Measurements from ENCODE around the gene MNAT1.
"Not testable (repeated sequence)": the region's sequence is repeated elsewhere in the genome, so short reads cannot be mapped to it uniquely, and the experiment has no call there.

MNAT1 gene

DNA sequence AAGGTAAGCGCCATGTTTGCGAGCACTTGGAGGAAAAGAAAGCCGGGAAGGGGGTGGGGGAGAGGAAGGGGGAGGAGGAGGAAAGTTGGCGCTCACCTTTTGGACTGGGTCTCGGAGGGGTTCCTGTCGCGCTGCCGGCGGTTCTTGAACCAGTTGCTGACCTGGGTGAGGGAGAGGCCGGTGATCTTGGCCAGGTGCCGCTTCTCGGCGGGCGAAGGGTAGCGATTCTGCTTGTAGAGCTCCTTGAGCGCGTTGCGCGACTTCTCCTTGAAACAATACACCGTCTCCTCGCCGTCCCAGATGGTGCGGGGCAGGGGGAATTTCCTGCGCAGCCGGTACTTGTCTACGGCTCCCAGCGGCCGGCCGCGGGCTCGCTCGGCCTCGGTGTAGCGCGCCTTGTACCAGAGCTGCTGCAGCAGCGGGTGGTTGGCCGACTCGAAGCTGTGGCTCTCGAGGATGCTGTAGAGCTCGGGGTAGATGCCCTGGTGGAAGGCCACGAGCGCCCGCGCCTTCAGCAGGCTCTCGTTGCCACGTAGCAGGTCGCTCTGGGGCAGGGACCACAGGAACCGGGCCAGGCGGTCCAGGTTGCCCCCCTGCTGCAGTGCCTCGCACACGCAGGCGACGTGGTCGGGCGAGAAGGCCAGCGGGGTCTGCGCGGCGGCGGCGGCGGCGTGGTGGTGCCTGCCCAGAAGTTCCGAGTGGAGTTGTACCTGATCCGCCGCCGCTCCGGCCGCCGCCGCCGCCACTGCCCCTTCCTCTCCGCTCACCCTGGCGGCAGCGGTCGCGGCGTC is 11.2 kb upstream of the MNAT1 start:
- peak overlapping the region in 1 of 2 experiments; percentile 53; a peak in 2 of 4 replicates for H3K4me3 ChIP-seq (ENCODE audit: low read depth in 1 of 2, low read length in 2 of 2)
- H2AFZ ChIP-seq (ENCODE audit: low read depth, low read length): peak overlapping the region; percentile 68
- peaks cover 18% of the 10 kb centered on the region; the same call in 1 of the 2 replicates for H3K4me1 ChIP-seq (ENCODE audit: insufficient read depth, low read length)
- H3K36me3 ChIP-seq (ENCODE audit: insufficient read depth, low read length): no peaks in the 10 kb centered on the region
- no peaks in the 10 kb centered on the region for H4K20me1 ChIP-seq (ENCODE audit: insufficient read depth, low read length)
- H3K27me3 ChIP-seq (ENCODE audit: insufficient read depth, low read length, poor library complexity): peaks cover 55% of the 10 kb centered on the region
- TF ChIP-seq EZH2 (IDR thresholded peaks at IDR 0.05; ENCODE audit: borderline replicate concordance, low read depth, low read length, severe bottlenecking): no peak
- TF ChIP-seq, protein P1, sequence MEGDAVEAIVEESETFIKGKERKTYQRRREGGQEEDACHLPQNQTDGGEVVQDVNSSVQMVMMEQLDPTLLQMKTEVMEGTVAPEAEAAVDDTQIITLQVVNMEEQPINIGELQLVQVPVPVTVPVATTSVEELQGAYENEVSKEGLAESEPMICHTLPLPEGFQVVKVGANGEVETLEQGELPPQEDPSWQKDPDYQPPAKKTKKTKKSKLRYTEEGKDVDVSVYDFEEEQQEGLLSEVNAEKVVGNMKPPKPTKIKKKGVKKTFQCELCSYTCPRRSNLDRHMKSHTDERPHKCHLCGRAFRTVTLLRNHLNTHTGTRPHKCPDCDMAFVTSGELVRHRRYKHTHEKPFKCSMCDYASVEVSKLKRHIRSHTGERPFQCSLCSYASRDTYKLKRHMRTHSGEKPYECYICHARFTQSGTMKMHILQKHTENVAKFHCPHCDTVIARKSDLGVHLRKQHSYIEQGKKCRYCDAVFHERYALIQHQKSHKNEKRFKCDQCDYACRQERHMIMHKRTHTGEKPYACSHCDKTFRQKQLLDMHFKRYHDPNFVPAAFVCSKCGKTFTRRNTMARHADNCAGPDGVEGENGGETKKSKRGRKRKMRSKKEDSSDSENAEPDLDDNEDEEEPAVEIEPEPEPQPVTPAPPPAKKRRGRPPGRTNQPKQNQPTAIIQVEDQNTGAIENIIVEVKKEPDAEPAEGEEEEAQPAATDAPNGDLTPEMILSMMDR (IDR thresholded peaks at IDR 0.05; ENCODE audit: borderline replicate concordance, extremely low read depth, low read length, poor library complexity, severe bottlenecking): no peak
- peak overlapping the region; percentile 70 for H3K4me2 ChIP-seq (ENCODE audit: insufficient read depth, low read length)
- peak; percentile 13 for DNase-seq
- peak overlapping the region; percentile 4; the same call in 1 of the 2 replicates for H3K9ac ChIP-seq (ENCODE audit: low read depth, low read length)
- H3K9me3 ChIP-seq (ENCODE audit: insufficient read depth, low read length, severe bottlenecking): no peaks in the 10 kb centered on the region
- peak; percentile 65 for ATAC-seq (ENCODE audit: insufficient read depth, low read depth)
- no peaks in the 10 kb centered on the region for H3K79me2 ChIP-seq (ENCODE audit: insufficient read depth, low read length)
- H3K27ac ChIP-seq (ENCODE audit: low read length): no peak overlapping the region

DNA sequence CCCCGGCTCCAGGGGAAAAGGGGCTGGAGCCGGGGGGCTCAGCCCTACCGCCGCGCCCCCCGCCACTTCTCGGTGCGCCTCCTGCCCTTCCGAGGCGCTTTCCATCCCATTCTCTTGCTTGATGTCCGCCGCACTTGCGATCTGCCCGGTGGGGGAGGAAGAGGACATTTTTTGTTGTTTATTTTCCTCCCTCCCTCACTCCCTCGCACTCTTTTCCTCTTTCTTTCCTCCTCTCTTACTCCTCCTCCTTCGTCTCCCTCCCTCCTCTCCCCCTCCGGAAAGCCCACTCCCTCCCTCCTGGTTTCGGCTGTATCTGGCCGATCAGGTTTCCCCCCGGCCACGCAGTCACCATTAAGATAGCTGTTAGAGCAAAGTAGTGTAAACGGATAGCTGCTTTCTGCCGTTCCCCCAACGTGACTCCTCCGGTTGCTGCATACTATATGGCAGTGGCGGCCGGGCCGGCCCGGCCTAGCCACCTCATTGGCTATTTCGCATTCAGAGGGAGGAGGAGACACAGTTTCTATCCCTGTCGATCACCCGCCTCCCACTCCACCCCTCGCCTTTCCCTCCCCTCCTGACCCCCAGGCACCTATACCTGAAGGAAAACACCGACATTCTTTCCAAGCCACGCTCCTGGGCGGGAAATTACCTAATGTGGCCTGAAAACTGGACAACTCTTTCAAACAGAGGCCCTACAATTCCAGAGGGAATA is 10.5 kb upstream of the MNAT1 start, which contains the start of gene SIX4:
SIX4 (minus strand) TSS at position 445 of the 712 bp plus-strand sequence; CDS start at position 168, 277 bp downstream.
- Histone ChIP-seq H3K27ac (ENCODE audit: low read length) (no peak within 1 kb of the TSS), H3K4me2 (ENCODE audit: insufficient read depth, low read length) (peak within 1 kb of the TSS; percentile 70), H3K27me3 (ENCODE audit: insufficient read depth, low read length, poor library complexity) (peaks cover 51% of the 10 kb centered on the region), H3K4me1 (ENCODE audit: insufficient read depth, low read length) (peaks cover 18% of the 10 kb centered on the region; the same call in 1 of the 2 replicates), H3K36me3 (ENCODE audit: insufficient read depth, low read length) (no peaks in the 10 kb centered on the region), H4K20me1 (ENCODE audit: insufficient read depth, low read length) (no peaks in the 10 kb centered on the region), H3K9me3 (ENCODE audit: insufficient read depth, low read length, severe bottlenecking) (no peaks in the 10 kb centered on the region), H3K79me2 (ENCODE audit: insufficient read depth, low read length) (no peaks in the 10 kb centered on the region), H3K4me3 (ENCODE audit: low read depth in 1 of 2, low read length in 2 of 2) (peak within 1 kb of the TSS in 1 of 2 experiments; percentile 53; a peak in 2 of 4 replicates), H3K9ac (ENCODE audit: low read depth, low read length) (peak within 1 kb of the TSS; percentile 4; the same call in 1 of the 2 replicates), H2AFZ (ENCODE audit: low read depth, low read length) (peak within 1 kb of the TSS; percentile 68)
- no peak for ATAC-seq (ENCODE audit: insufficient read depth, low read depth)
- no peak for DNase-seq
- no peak for TF ChIP-seq EZH2 (IDR thresholded peaks at IDR 0.05; ENCODE audit: borderline replicate concordance, low read depth, low read length, severe bottlenecking)
- TF ChIP-seq, protein P1 (IDR thresholded peaks at IDR 0.05; ENCODE audit: borderline replicate concordance, extremely low read depth, low read length, poor library complexity, severe bottlenecking): no peak

DNA sequence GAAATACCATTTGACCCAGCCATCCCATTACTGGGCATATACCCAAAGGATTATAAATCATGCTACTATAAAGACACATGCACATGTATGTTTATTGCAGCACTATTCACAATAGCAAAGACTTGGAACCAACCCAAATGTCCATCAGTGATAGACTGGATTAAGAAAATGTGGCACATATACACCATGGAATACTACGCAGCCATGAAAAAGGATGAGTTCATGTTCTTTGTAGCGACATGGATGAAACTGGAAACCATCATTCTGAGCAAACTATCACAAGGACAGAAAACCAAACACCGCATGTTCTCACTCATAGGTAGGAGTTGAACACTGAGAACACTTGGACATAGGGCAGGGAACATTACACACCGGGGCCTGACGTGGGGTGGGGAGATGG is 3.3 kb upstream of the MNAT1 start:
- not testable (repeated sequence) for H4K20me1 ChIP-seq (ENCODE audit: insufficient read depth, low read length); H3K9me3 ChIP-seq (ENCODE audit: insufficient read depth, low read length, severe bottlenecking); H3K27me3 ChIP-seq (ENCODE audit: insufficient read depth, low read length, poor library complexity); H3K9ac ChIP-seq (ENCODE audit: low read depth, low read length); H3K4me3 ChIP-seq (ENCODE audit: low read depth in 1 of 2, low read length in 2 of 2); H3K4me2 ChIP-seq (ENCODE audit: insufficient read depth, low read length); ATAC-seq (ENCODE audit: insufficient read depth, low read depth); H3K36me3 ChIP-seq (ENCODE audit: insufficient read depth, low read length); DNase-seq; H2AFZ ChIP-seq (ENCODE audit: low read depth, low read length); H3K27ac ChIP-seq (ENCODE audit: low read length)
- peaks cover 17% of the 10 kb centered on the region for H3K79me2 ChIP-seq (ENCODE audit: insufficient read depth, low read length)
- H3K4me1 ChIP-seq (ENCODE audit: insufficient read depth, low read length): peaks cover 22% of the 10 kb centered on the region
